Measurements from ENCODE around the gene SHD. TPM values are rescaled to one million over a fixed set of nuclear protein-coding genes. Genes with fewer than 3 reads are reported as not detected.
"Not testable (repeated sequence)": the region's sequence is repeated elsewhere in the genome, so short reads cannot be mapped to it uniquely, and the experiment has no call there.

The SHD gene
- polyA plus RNA-seq, 1 donor, result 2.4 TPM

DNA sequence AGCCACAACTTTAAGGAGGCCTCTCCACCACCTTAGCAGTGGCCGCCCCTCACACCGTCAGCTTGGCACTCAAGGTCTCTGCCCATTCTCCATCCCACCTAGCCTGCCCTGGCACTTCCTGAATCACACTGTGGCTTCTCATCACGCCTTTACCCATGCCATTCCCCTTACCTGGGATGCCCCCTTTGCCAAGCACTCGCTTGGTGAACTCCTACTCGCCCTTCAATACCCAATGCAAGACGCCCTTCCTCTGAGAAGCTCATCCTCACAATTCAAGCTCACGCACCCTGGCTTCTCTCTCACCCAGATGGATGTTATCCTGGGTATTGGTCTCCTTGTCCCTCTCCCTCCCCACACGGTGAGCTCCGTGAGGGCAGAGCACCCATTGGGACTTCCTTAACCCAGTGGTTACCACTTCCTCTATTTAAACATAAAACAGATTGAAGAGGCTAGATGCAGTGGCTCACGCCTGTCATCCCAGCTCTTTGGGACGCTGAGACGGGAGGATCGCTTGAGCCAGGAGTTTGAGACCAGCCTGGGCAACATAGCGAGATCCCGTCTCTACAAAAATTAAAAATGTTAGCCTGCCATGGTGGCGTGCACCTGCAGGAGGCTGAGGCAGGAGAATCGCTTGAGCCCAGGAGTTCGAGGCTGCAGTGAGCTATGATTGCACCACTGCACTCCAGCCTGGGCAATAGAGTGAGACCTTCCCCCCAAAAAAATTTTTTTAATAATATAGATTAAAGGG, 12.6 kb upstream of the SHD start:
- DNase-seq, result no peak

- DNase-seq, result no peak
These were observed 11.8 kb upstream of the SHD start for GRCh38 chr19:4267101-4267900.

- no peak for DNase-seq
These were observed 10.9 kb upstream of the SHD start for GRCh38 chr19:4267901-4268815.

DNA sequence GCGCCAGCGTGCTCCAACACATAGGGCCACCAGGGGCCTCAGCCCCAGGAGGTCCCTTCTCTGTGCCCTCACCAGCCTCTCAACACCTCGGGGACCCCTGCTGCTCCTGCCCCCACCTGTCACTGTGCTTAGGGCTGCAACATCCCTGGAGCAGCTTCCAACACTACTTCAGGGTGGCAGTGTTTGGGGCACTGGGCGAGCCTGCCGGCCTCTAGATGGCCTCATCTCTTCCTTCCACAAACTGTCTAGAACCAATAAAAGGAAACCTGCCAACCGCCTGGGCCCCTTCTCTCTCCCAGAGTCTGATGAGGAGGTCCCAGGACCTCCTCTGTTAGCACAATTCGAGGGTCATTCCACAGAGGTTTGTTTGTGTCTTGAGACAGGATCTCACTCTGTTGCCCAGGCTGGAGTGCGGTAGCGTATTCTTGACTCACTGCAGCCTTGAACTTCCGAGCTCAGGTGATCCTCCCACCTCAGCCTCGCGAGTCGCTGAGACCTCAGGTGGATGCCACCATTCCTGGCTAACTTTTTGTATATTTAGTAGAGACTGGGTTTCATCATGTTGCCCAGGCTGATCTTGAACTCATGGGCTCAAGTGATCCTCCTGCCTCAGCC, 10.1 kb upstream of the SHD start:
- no peak for DNase-seq

DNA sequence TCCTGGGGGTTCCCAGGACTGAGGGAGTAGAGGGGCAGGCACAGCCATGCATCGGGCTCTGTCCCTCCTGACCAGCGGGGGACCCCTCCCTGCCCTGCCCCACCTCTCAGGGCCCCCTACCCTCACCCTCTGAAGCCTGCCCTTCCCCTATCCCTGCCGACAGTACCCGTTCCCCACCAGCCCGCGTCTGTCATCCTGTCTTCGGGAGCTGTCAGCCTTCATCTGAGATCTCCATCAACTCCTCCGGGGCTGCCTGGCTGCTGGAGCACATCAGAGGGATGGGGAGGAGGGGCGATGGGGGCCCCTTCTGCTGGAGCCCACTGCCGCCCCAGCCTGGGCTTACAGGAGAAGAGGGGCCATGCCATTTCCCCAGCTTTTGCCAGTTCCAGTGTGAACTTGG, 6.2 kb upstream of the SHD start:
- DNase-seq, result no peak

GRCh38 chr19:4274321-4274686, 4.8 kb upstream of the SHD start:
- DNase-seq, result not testable (repeated sequence)

GRCh38 chr19:4277191-4277696, 1.8 kb upstream of the SHD start:
- DNase-seq, result no peak

GRCh38 chr19:4278010-4278409, 1.1 kb upstream of the SHD start:
- DNase-seq, result no peak

DNA sequence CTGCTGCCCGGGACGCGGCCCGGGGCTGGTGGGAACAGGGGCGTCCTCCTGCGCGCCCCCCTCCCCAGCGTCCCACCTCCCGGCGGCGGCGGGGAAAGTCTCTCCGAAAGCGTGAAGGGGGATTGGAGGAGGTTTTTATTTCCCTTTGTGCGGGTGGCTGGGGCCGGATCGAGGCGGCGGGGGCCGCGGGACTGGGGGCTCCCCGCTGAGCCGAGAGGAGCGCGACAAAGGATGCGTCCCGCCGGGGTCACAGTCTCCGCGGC, 132 bp downstream of the SHD start:
- DNase-seq, result no peak

GRCh38 chr19:4279530-4280422, 710 bp downstream of the SHD start:
- no peak for DNase-seq

- DNase-seq, result no peak
These were observed 5.3 kb downstream of the SHD start for GRCh38 chr19:4284176-4284958.

DNA sequence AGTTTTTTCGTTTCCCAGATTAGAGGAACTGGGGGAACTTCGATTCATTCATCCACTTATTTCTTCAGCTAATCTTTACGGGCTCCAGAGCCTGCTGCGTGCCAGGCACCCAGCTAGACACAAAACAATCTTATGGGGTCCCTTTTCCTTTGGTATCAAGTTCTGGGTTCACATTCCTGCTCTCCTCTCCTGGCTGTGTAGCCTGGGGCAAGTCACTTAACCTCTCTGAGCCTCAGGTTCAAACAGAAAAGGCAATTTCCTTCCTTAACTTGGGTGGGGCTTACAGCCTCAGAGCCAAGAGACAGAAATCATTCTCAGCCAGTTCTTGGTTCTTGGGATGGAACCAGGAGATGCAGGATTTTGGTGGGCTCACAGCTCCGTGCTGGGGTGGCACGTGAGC, 5.9 kb downstream of the SHD start:
- DNase-seq, result no peak

- not testable (repeated sequence) for DNase-seq
These were observed 7.1 kb downstream of the SHD start for GRCh38 chr19:4286141-4286540.

GRCh38 chr19:4288091-4288777, 9.2 kb downstream of the SHD start:
- DNase-seq, result no peak

GRCh38 chr19:4291184-4291732, 12.2 kb downstream of the SHD start:
- no peak for DNase-seq

DNA sequence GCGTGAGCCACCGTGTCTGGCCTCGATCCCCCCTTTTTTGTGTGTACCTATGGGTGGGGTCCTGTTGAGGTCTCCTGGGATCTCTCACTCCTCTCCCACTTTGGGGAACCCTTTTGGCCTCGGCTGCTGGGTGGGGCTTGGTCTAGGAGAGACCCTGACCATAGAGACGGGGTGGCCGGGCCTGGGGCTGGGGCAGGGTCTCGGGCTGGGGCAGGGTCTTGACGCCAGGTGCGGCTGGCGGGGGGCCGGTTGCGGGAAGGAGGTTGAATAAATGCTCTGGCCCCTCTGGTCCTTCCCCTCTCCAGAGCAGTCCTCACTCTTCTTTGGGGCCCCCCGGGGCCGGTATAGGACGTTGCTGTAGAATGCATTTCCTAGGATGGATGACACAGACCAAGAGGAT, 13.4 kb downstream of the SHD start:
- no peak for DNase-seq

GRCh38 chr19:4294389-4294788, 15.3 kb downstream of the SHD start:
- DNase-seq, result no peak

GRCh38 chr19:4295972-4296771, 17.1 kb downstream of the SHD start:
- DNase-seq, result no peak
